ENCODE results near the gene CD4. TPM values are rescaled to one million over a fixed set of nuclear protein-coding genes. Genes with fewer than 3 reads are reported as not detected.

The CD4 gene
- polyA plus RNA-seq, 4 donors = 0.89 to 19.1 (median 6.5) TPM

DNA sequence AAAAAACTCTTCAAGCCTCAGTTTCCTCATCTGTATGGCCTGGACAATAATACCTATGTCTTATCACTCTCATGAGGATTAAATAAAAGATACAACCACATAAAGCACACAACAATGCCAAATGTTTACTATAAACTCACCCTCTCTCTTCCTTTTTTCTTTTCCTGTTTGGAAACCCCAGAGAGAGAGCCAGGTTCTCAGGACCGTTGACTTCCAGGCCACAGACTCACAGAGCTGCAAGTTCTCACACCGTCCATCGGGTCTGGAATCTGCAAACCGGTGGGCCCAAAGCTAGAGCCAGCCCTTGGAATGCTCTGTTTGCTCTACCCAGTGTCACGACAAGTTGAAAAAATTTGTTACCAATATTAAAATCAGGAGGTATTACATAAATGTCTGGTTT lies 4.6 kb upstream of the CD4 start:
- no peak for FAIRE-seq
- DNase-seq = no peak
- Histone ChIP-seq H3K27me3 (ENCODE audit: control insufficient read depth in 3 of 3, insufficient read depth in 3 of 3, low read length in 3 of 3) (no peaks in the 10 kb centered on the region), H3K4me1 (ENCODE audit: control insufficient read depth in 3 of 3, insufficient read depth in 2 of 3, low read depth in 1 of 3, low read length in 2 of 3) (peaks cover 0 to 12% (median 0%) of the 10 kb centered on the region in 3 donors), H3K36me3 (ENCODE audit: control insufficient read depth in 3 of 3, insufficient read depth in 2 of 3, low read depth in 1 of 3, low read length in 3 of 3) (no peaks in the 10 kb centered on the region), H3K27ac (ENCODE audit: low read depth in 1 of 3, low read length in 2 of 3) (no peak overlapping the region), H3K9me3 (ENCODE audit: control insufficient read depth in 2 of 2, insufficient read depth in 1 of 2, low read depth in 1 of 2, low read length in 1 of 2) (no peaks in the 10 kb centered on the region), H3K4me3 (ENCODE audit: low read depth in 1 of 3, low read length in 3 of 3) (no peak overlapping the region)
- 66 to 82% (median 76%) methylated on average over 5 of the region's 5 CpGs for WGBS, 3 donors

DNA sequence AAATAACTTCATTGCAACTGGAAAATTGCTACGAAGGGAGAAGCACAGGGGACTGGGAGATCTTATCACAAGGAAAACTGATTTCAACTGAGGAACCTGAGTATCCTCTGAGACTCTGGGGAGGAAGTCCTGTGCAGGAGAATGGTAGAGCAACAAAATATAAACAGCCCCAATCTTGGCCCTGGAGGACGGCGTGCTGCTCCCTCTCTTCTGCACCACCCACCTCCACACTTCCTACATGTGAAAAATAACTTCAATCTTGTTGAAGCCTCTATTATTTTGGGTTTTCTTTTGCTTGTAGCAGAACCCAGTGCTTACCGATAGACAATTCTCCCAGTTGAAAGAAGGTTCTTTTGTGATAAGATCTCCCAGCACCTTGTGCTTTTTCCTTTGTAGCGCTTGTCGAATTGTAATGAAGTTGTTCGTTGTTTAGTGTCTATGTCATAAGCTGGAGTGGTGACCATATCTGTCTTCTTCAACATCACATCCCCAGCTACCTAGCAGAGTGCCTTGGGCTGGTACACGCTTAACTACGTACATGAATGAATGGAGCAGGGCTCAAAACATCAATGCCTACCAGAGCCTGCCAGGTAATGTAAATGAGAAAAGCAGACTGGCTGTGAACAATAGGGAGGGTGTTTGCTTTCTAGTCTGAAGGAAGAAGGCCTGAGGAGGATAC lies 2.8 kb upstream of the CD4 start:
- no peaks in the 10 kb centered on the region for H3K4me1 ChIP-seq (ENCODE audit: control insufficient read depth in 3 of 3, insufficient read depth in 2 of 3, low read depth in 1 of 3, low read length in 2 of 3)
- no peak overlapping the region for H3K4me3 ChIP-seq (ENCODE audit: low read depth in 1 of 3, low read length in 3 of 3)
- DNase-seq = no peak
- peak overlapping the region in 1 of 3 donors; percentile 28 for H3K27ac ChIP-seq (ENCODE audit: low read depth in 1 of 3, low read length in 2 of 3)
- no peaks in the 10 kb centered on the region for H3K9me3 ChIP-seq (ENCODE audit: control insufficient read depth in 2 of 2, insufficient read depth in 1 of 2, low read depth in 1 of 2, low read length in 1 of 2)
- no peaks in the 10 kb centered on the region for H3K27me3 ChIP-seq (ENCODE audit: control insufficient read depth in 3 of 3, insufficient read depth in 3 of 3, low read length in 3 of 3)
- no peak for FAIRE-seq
- 64 to 83% (median 77%) methylated on average over 9 of the region's 9 CpGs for WGBS, 3 donors
- no peaks in the 10 kb centered on the region for H3K36me3 ChIP-seq (ENCODE audit: control insufficient read depth in 3 of 3, insufficient read depth in 2 of 3, low read depth in 1 of 3, low read length in 3 of 3)

DNA sequence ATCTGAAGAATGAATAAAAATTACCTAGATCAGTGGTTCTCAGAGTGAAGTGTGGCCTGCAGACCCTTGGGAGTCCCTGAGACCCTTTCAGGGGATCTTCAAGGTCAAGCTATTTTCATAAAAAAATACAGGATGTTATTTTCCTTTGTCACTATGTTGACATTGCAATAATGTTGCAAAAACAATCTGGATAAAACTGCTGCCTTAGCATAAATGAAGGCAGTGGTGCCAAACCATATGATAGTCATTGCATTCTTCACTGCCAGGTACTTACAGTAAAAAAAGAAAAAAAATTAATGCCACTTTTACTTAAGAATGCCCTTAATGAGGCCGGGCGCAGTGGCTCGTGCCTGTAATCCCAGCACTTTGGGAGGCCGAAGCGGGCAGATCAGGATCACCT lies 2.0 kb upstream of the CD4 start:
- FAIRE-seq (no peak), DNase-seq (no peak)
- H3K9me3 ChIP-seq (ENCODE audit: control insufficient read depth in 2 of 2, insufficient read depth in 1 of 2, low read depth in 1 of 2, low read length in 1 of 2) = no peaks in the 10 kb centered on the region
- H3K4me3 ChIP-seq (ENCODE audit: low read depth in 1 of 3, low read length in 3 of 3) = no peak overlapping the region
- no peaks in the 10 kb centered on the region for H3K27me3 ChIP-seq (ENCODE audit: control insufficient read depth in 3 of 3, insufficient read depth in 3 of 3, low read length in 3 of 3)
- H3K36me3 ChIP-seq (ENCODE audit: control insufficient read depth in 3 of 3, insufficient read depth in 2 of 3, low read depth in 1 of 3, low read length in 3 of 3) = no peaks in the 10 kb centered on the region
- no peak overlapping the region for H3K27ac ChIP-seq (ENCODE audit: low read depth in 1 of 3, low read length in 2 of 3)
- WGBS, 3 donors = 92 to 97% (median 96%) methylated on average over 5 of the region's 5 CpGs
- H3K4me1 ChIP-seq (ENCODE audit: control insufficient read depth in 3 of 3, insufficient read depth in 2 of 3, low read depth in 1 of 3, low read length in 2 of 3) = no peaks in the 10 kb centered on the region

DNA sequence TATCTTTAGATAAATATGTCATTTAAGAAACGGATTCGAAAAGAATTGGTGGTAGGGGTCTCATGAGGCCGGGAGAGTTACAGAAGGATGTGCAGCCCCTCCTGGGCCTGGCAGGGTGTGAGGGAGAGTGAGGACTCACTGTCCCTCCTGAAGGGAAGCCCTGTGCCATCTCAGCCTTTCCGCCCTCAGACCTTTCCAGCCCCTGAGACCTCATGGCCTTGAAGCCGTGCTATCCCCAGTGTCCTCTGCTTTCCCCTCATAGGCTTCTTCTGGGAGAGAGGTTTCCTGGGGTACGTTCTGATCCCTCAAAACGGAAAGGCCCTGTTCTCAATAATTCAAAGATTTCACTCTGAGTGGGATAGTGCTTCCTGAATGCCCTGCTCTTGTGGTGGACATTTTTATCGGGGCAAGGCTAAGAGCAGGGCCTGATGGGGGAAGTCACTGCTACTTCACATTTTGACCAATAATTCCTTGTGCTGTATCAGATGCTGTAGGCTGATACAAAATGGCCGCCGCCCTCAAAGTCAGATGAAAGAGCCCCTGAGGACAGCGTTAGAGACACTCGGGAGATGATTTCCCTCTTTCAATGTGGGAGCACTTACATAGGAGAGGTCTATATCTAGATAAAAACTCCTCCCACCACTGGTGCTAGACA lies 1.3 kb downstream of the CD4 start:
- DNase-seq = no peak
- 73 to 79% (median 79%) methylated on average over 12 of the region's 12 CpGs for WGBS, 3 donors
- no peaks in the 10 kb centered on the region for H3K9me3 ChIP-seq (ENCODE audit: control insufficient read depth in 2 of 2, insufficient read depth in 1 of 2, low read depth in 1 of 2, low read length in 1 of 2)
- FAIRE-seq = no peak
- no peaks in the 10 kb centered on the region for H3K4me1 ChIP-seq (ENCODE audit: control insufficient read depth in 3 of 3, insufficient read depth in 2 of 3, low read depth in 1 of 3, low read length in 2 of 3)
- H3K27me3 ChIP-seq (ENCODE audit: control insufficient read depth in 3 of 3, insufficient read depth in 3 of 3, low read length in 3 of 3) = no peaks in the 10 kb centered on the region
- no peaks in the 10 kb centered on the region for H3K36me3 ChIP-seq (ENCODE audit: control insufficient read depth in 3 of 3, insufficient read depth in 2 of 3, low read depth in 1 of 3, low read length in 3 of 3)
- H3K4me3 ChIP-seq (ENCODE audit: low read depth in 1 of 3, low read length in 3 of 3) = no peak overlapping the region
- H3K27ac ChIP-seq (ENCODE audit: low read depth in 1 of 3, low read length in 2 of 3) = peak overlapping the region in 2 of 3 donors; percentile 2 to 39

DNA sequence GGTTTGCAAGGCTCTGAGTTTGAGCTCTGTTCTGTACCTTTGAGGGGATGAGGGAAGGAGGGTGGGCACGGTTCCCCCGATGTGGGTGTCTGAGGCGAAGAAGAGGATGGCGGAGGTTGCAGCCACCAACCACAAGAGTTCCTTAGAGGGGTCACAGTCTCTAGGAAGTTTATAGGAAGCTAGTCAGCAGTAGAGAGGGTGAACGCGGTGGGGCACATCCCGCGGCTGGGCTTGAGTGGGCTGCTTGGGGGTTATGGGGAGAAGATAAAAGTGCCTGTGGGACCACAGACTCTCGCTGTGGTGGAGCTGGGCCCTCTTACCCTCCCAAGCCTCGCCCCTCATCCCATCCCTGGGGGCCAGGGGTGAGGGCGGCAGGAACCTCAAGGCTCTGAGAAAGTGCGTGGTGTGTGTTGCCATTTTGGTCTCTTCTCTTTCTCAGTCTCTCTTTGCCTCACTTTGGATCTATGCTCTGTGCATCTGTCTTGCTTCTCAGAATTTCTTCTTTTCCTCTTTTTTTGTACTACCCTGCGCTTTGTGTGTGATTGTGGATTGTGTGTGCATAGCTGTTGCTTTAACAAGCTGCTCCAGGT lies 2.7 kb downstream of the CD4 start:
- no peaks in the 10 kb centered on the region for H3K27me3 ChIP-seq (ENCODE audit: control insufficient read depth in 3 of 3, insufficient read depth in 3 of 3, low read length in 3 of 3)
- H3K36me3 ChIP-seq (ENCODE audit: control insufficient read depth in 3 of 3, insufficient read depth in 2 of 3, low read depth in 1 of 3, low read length in 3 of 3) = no peaks in the 10 kb centered on the region
- no peak overlapping the region for H3K4me3 ChIP-seq (ENCODE audit: low read depth in 1 of 3, low read length in 3 of 3)
- peak overlapping the region in 2 of 3 donors; percentile 66 to 80 for H3K27ac ChIP-seq (ENCODE audit: low read depth in 1 of 3, low read length in 2 of 3)
- 60 to 76% (median 63%) methylated on average over 13 of the region's 13 CpGs for WGBS, 3 donors
- no peak for FAIRE-seq
- no peak for DNase-seq
- no peaks in the 10 kb centered on the region for H3K9me3 ChIP-seq (ENCODE audit: control insufficient read depth in 2 of 2, insufficient read depth in 1 of 2, low read depth in 1 of 2, low read length in 1 of 2)
- H3K4me1 ChIP-seq (ENCODE audit: control insufficient read depth in 3 of 3, insufficient read depth in 2 of 3, low read depth in 1 of 3, low read length in 2 of 3) = no peaks in the 10 kb centered on the region

DNA sequence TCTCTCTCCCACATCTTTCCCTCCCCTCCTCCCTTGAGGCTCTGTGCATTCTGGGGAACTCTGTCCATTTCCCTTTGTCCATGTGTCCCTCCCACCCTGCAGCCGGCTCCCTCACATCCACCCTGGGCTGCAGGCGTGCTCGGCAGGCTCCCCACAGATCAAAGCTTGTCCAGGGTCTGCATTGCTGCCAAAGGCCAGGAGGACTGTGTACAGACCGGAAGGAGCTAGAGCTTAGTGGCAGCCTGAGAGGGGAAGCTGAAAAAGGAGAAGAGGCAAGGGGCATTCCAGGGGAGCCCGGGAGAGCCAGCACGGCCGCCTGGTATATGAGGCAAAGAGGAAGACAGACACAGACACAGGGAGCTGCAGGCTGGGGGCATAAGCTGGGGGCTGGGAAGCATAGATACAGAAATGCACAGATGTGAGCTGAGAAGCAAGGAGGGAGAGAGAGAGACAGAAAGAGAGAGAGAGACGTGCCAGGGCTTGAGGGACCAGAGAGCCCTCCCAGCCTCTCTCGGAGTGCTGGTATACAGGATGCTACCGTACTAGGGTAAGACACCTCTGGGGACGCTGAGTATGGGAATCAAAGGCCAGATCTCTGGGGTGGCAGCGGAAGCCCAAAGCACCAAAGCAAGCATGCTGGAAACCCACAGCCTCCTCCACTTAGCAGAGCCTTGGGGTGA lies 3.3 kb downstream of the CD4 start:
- 32 to 40% (median 38%) methylated on average over 12 of the region's 12 CpGs for WGBS, 3 donors
- no peaks in the 10 kb centered on the region for H3K9me3 ChIP-seq (ENCODE audit: control insufficient read depth in 2 of 2, insufficient read depth in 1 of 2, low read depth in 1 of 2, low read length in 1 of 2)
- H3K4me1 ChIP-seq (ENCODE audit: control insufficient read depth in 3 of 3, insufficient read depth in 2 of 3, low read depth in 1 of 3, low read length in 2 of 3) = no peaks in the 10 kb centered on the region
- no peaks in the 10 kb centered on the region for H3K36me3 ChIP-seq (ENCODE audit: control insufficient read depth in 3 of 3, insufficient read depth in 2 of 3, low read depth in 1 of 3, low read length in 3 of 3)
- peak overlapping the region in 2 of 3 donors; percentile 66 to 80 for H3K27ac ChIP-seq (ENCODE audit: low read depth in 1 of 3, low read length in 2 of 3)
- FAIRE-seq = no peak
- no peak for DNase-seq
- peak overlapping the region in 1 of 3 donors; percentile 9 for H3K4me3 ChIP-seq (ENCODE audit: low read depth in 1 of 3, low read length in 3 of 3)
- no peaks in the 10 kb centered on the region for H3K27me3 ChIP-seq (ENCODE audit: control insufficient read depth in 3 of 3, insufficient read depth in 3 of 3, low read length in 3 of 3)

DNA sequence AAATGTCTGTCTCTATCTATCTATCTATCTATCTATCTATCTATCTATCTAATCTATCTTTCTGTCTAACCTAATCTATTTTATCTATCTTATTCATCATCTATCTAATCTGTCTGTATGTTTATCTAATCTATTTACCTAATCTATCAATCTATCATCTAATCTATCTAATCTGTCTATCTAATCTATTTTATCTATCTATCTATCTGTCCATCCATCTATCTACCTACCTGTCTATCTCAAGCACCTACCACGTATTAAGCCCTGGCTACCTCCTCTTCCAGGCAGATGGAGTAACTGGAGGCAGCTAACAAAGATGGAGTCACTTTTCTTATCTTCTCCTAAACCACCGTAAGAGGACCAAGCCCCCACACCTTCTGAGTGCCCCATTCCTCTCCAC lies 5.8 kb downstream of the CD4 start:
- Histone ChIP-seq H3K36me3 (ENCODE audit: control insufficient read depth in 3 of 3, insufficient read depth in 2 of 3, low read depth in 1 of 3, low read length in 3 of 3) (no peaks in the 10 kb centered on the region), H3K27ac (ENCODE audit: low read depth in 1 of 3, low read length in 2 of 3) (no peak overlapping the region), H3K4me1 (ENCODE audit: control insufficient read depth in 3 of 3, insufficient read depth in 2 of 3, low read depth in 1 of 3, low read length in 2 of 3) (no peaks in the 10 kb centered on the region), H3K27me3 (ENCODE audit: control insufficient read depth in 3 of 3, insufficient read depth in 3 of 3, low read length in 3 of 3) (no peaks in the 10 kb centered on the region), H3K9me3 (ENCODE audit: control insufficient read depth in 2 of 2, insufficient read depth in 1 of 2, low read depth in 1 of 2, low read length in 1 of 2) (no peaks in the 10 kb centered on the region), H3K4me3 (ENCODE audit: low read depth in 1 of 3, low read length in 3 of 3) (no peak overlapping the region)
- DNase-seq (no peak), FAIRE-seq (no peak)
- 34 to 77% (median 60%) methylated on average over 2 of the region's 2 CpGs for WGBS, 3 donors

DNA sequence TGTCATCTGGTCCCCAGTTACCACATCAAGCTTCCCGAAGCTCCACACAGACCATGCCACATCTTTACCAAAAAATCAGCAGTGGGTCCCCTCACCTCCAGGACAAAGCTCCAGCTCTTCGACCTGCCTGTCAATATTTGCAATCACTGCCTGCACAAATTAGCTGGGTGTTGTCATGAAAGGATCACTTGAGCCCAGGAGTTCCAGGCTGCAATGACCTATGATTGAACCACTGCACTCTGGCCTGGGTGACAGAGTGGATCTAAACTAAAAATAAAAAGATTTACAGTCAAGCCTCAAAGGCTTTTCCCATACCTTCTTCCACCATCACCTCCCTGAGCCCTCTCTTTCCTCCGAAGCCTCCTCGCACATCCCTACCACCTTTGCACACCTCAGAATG lies 7.2 kb downstream of the CD4 start:
- Histone ChIP-seq H3K4me3 (ENCODE audit: low read depth in 1 of 3, low read length in 3 of 3) (no peak overlapping the region), H3K9me3 (ENCODE audit: control insufficient read depth in 2 of 2, insufficient read depth in 1 of 2, low read depth in 1 of 2, low read length in 1 of 2) (no peaks in the 10 kb centered on the region), H3K36me3 (ENCODE audit: control insufficient read depth in 3 of 3, insufficient read depth in 2 of 3, low read depth in 1 of 3, low read length in 3 of 3) (no peaks in the 10 kb centered on the region), H3K27ac (ENCODE audit: low read depth in 1 of 3, low read length in 2 of 3) (no peak overlapping the region), H3K27me3 (ENCODE audit: control insufficient read depth in 3 of 3, insufficient read depth in 3 of 3, low read length in 3 of 3) (no peaks in the 10 kb centered on the region), H3K4me1 (ENCODE audit: control insufficient read depth in 3 of 3, insufficient read depth in 2 of 3, low read depth in 1 of 3, low read length in 2 of 3) (no peaks in the 10 kb centered on the region)
- FAIRE-seq = no peak
- DNase-seq = no peak
- WGBS, 3 donors = 79 to 91% (median 84%) methylated on average over 4 of the region's 4 CpGs
